Neural cell (in vitro differentiated cells): ENCODE data around the gene HS6ST2. TPM values are rescaled to one million over a fixed set of nuclear protein-coding genes. Genes with fewer than 3 reads are reported as not detected.

Experiments
- H2AFZ ChIP-seq: fragments of 200-600, 300-800 bp; sonication (generic), shearing (Covaris generic); 2 replicates; pipeline ENCODE4 v1.6.0; 2014; ENCODE audit warnings: low read depth, mild to moderate bottlenecking, antibody characterized with exemption, low read length, moderate library complexity
- H3F3A ChIP-seq: fragments of 200-600 bp; shearing (Covaris generic); 2 replicates; pipeline ENCODE4 v1.6.1; 2016; ENCODE audit warnings: mild to moderate bottlenecking, moderate library complexity, mixed read lengths, antibody characterized with exemption, low read length; ENCODE audit not compliant: insufficient read depth, poor library complexity, severe bottlenecking
- H3K27ac ChIP-seq: fragments of 200-600, 300-800 bp; sonication (generic), shearing (Covaris generic); 2 replicates; pipeline ENCODE4 v1.5.1; 2014; ENCODE audit warnings: mild to moderate bottlenecking, low read length, moderate library complexity
- H3K27me3 ChIP-seq: fragments of 300-800, 200-600 bp; sonication (generic), shearing (Covaris generic); 2 replicates; pipeline ENCODE4 v1.6.0; 2014; ENCODE audit warnings: mild to moderate bottlenecking, low read depth, low read length, moderate library complexity; ENCODE audit not compliant: insufficient read depth
- H3K36me3 ChIP-seq: fragments of 300-800, 200-600 bp; sonication (generic), shearing (Covaris generic); 2 replicates; pipeline ENCODE4 v1.5.1; 2014; ENCODE audit warnings: mild to moderate bottlenecking, antibody characterized with exemption, low read length, moderate library complexity; ENCODE audit not compliant: insufficient read depth
- H3K4me2 ChIP-seq: fragments of 300-800, 200-600 bp; sonication (generic), shearing (Covaris generic); 2 replicates; pipeline ENCODE4 v1.6.0; 2014; ENCODE audit warnings: mild to moderate bottlenecking, low read length
- H3K4me3 ChIP-seq: fragments of 300-800, 200-600 bp; sonication (generic), shearing (Covaris generic); 2 replicates; pipeline ENCODE4 v1.5.1; 2014; ENCODE audit warnings: mild to moderate bottlenecking, low read length, moderate library complexity
- H3K79me2 ChIP-seq: fragments of 200-600 bp; shearing (Covaris generic); replicated peaks from 2 replicates; pipeline ENCODE4 v1.6.0; 2014; ENCODE audit warnings: mild to moderate bottlenecking, low read length, moderate library complexity; ENCODE audit not compliant: insufficient read depth
- H3K9ac ChIP-seq: fragments of 300-800, 200-600 bp; sonication (generic), shearing (Covaris generic); 2 replicates; pipeline ENCODE4 v1.6.1; 2016; ENCODE audit warnings: mild to moderate bottlenecking, low read length, mixed read lengths
- H3K9me2 ChIP-seq: fragments of 200-600 bp; shearing (Covaris generic); 2 replicates; pipeline ENCODE4 v1.6.1; 2016; ENCODE audit warnings: mild to moderate bottlenecking, low read length, mixed read lengths; ENCODE audit not compliant: insufficient read depth
- H3K9me3 ChIP-seq: fragments of 200-600, 300-800 bp; sonication (generic), shearing (Covaris generic); 2 replicates; pipeline ENCODE4 v1.6.1; 2016; ENCODE audit warnings: mild to moderate bottlenecking, mixed run types, low read length, moderate library complexity, mixed read lengths
- H4K20me1 ChIP-seq: fragments of 200-600 bp; shearing (Covaris generic); 2 replicates; pipeline ENCODE4 v1.6.1; 2016; ENCODE audit warnings: mild to moderate bottlenecking, mixed run types; ENCODE audit not compliant: insufficient read depth
- CTCF ChIP-seq: fragments of 450-650 bp; IDR thresholded peaks from 2 replicates; pipeline ENCODE4 v1.5.1; 2014; ENCODE audit warnings: antibody characterized with exemption, mild to moderate bottlenecking, moderate library complexity; ENCODE audit not compliant: poor library complexity, severe bottlenecking
- EP300 ChIP-seq: fragments of 450-650 bp; conservative IDR thresholded peaks from 2 replicates; pipeline ENCODE4 v1.6.1; 2014; ENCODE audit warnings: antibody characterized with exemption, mild to moderate bottlenecking, moderate library complexity; ENCODE audit not compliant: poor library complexity, severe bottlenecking
- EZH2 ChIP-seq: fragments of 200-600, 300-800 bp; shearing (Covaris generic), sonication (generic); IDR thresholded peaks from 2 replicates; pipeline ENCODE4 v1.6.1; 2014; ENCODE audit warnings: antibody characterized with exemption, low read length, borderline replicate concordance, mild to moderate bottlenecking; ENCODE audit not compliant: insufficient read depth, poor library complexity, severe bottlenecking
- MXI1 ChIP-seq: fragments of 450-650 bp; conservative IDR thresholded peaks from 2 replicates; pipeline ENCODE4 v1.6.1; 2014; ENCODE audit warnings: antibody characterized with exemption, mild to moderate bottlenecking; ENCODE audit not compliant: poor library complexity, severe bottlenecking
- POLR2AphosphoS5 ChIP-seq: IDR thresholded peaks from 2 replicates; pipeline ENCODE4 v1.6.1; 2012
- RAD21 ChIP-seq: fragments of 450-650 bp; conservative IDR thresholded peaks from 2 replicates; pipeline ENCODE4 v1.6.1; 2014; ENCODE audit warnings: antibody characterized with exemption, mild to moderate bottlenecking, moderate library complexity
- REST ChIP-seq: IDR thresholded peaks from 2 replicates; pipeline ENCODE4 v1.6.1; 2012; ENCODE audit warnings: borderline replicate concordance
- SMC3 ChIP-seq: fragments of 450-650 bp; conservative IDR thresholded peaks from 2 replicates; pipeline ENCODE4 v1.6.1; 2014; ENCODE audit warnings: antibody characterized with exemption, mild to moderate bottlenecking, moderate library complexity; ENCODE audit not compliant: poor library complexity
- TAF1 ChIP-seq: IDR thresholded peaks from 2 replicates; pipeline ENCODE4 v1.6.1; 2012; ENCODE audit warnings: low read depth
- polyA plus RNA-seq: library from polyadenylated mRNA; depleted of rRNA; stranded (reverse); fragments of >200 nt; gene quantifications from 2 replicates; pipeline ENCODE4 v1.2.3, GENCODE V29; 2014

Gene HS6ST2
- polyA plus RNA-seq, 1 donor from 2014 or later: 43.0 TPM

- Histone ChIP-seq H3K9me3 (no peaks in the 10 kb centered on the region), H3K4me2 (no peak overlapping the region), H3F3A (no peaks in the 10 kb centered on the region), H3K9ac (no peak overlapping the region), H4K20me1 (no peaks in the 10 kb centered on the region), H3K27ac (no peak overlapping the region), H2AFZ (no peak overlapping the region), H3K9me2 (no peaks in the 10 kb centered on the region), H3K4me3 (no peak overlapping the region), H3K27me3 (no peaks in the 10 kb centered on the region), H3K36me3 (no peaks in the 10 kb centered on the region), H3K79me2 (no peaks in the 10 kb centered on the region)
- TF ChIP-seq POLR2AphosphoS5 (no peak), TAF1 (no peak), EP300 (no peak), MXI1 (no peak), EZH2 (no peak), RAD21 (no peak), REST (no peak), CTCF (no peak), SMC3 (no peak)
These were observed 150.9 kb downstream of the HS6ST2 start for GRCh38 chrX:132807411-132808030.

GRCh38 chrX:132802033-132802432 lies 156.4 kb downstream of the HS6ST2 start:
- Histone ChIP-seq H3K79me2 (no peaks in the 10 kb centered on the region), H3K27ac (no peak overlapping the region), H3K9ac (no peak overlapping the region), H3K9me3 (no peaks in the 10 kb centered on the region), H3K27me3 (no peaks in the 10 kb centered on the region), H4K20me1 (no peaks in the 10 kb centered on the region), H3K4me2 (no peak overlapping the region), H2AFZ (no peak overlapping the region), H3F3A (no peaks in the 10 kb centered on the region), H3K4me3 (no peak overlapping the region), H3K36me3 (no peaks in the 10 kb centered on the region), H3K9me2 (no peaks in the 10 kb centered on the region)
- TF ChIP-seq EZH2 (no peak), POLR2AphosphoS5 (no peak), CTCF (no peak), TAF1 (no peak), RAD21 (no peak), MXI1 (no peak), EP300 (no peak), REST (no peak)
